NCI-H226 (cell line): ENCODE measurements around the gene PDE3B.
"Not testable (repeated sequence)": the region's sequence is repeated elsewhere in the genome, so short reads cannot be mapped to it uniquely, and the experiment has no call there.

Experiments used
- DNase-seq: peaks from one replicate; pipeline ENCODE4 v3.0.0-alpha.2; 2015

PDE3B gene

GRCh38 chr11:14643697-14644225 lies at the start of gene PDE3B:
PDE3B (plus strand) TSS chr11:14643804; CDS start chr11:14644076, 272 bp downstream.
- DNase-seq: no peak

GRCh38 chr11:14595261-14595660 lies 48.3 kb upstream of the PDE3B start:
- DNase-seq: not testable (repeated sequence)

GRCh38 chr11:14607713-14608112 lies 35.9 kb upstream of the PDE3B start:
- no peak for DNase-seq

GRCh38 chr11:14609902-14610301 lies 33.7 kb upstream of the PDE3B start:
- DNase-seq: no peak

GRCh38 chr11:14611939-14612338 lies 31.7 kb upstream of the PDE3B start:
- DNase-seq: no peak

GRCh38 chr11:14612694-14613093 lies 30.9 kb upstream of the PDE3B start:
- no peak for DNase-seq

- no peak for DNase-seq
Measured at GRCh38 chr11:14614091-14614622, 29.4 kb upstream of the PDE3B start.

GRCh38 chr11:14617241-14618027 lies 26.2 kb upstream of the PDE3B start:
- no peak for DNase-seq

GRCh38 chr11:14618060-14618459 lies 25.5 kb upstream of the PDE3B start:
- DNase-seq: no peak

GRCh38 chr11:14619603-14620531 lies 23.7 kb upstream of the PDE3B start:
- no peak for DNase-seq

- DNase-seq: no peak
Measured at GRCh38 chr11:14622223-14622954, 21.2 kb upstream of the PDE3B start.

GRCh38 chr11:14623036-14623435 lies 20.6 kb upstream of the PDE3B start:
- DNase-seq: no peak

GRCh38 chr11:14625586-14626205 lies 17.9 kb upstream of the PDE3B start:
- no peak for DNase-seq

GRCh38 chr11:14626650-14627049 lies 17.0 kb upstream of the PDE3B start:
- DNase-seq: no peak

GRCh38 chr11:14633506-14634224 lies 9.9 kb upstream of the PDE3B start:
- not testable (repeated sequence) for DNase-seq

GRCh38 chr11:14634813-14635212 lies 8.8 kb upstream of the PDE3B start:
- DNase-seq: no peak

- DNase-seq: no peak
Measured at GRCh38 chr11:14635546-14635945, 8.1 kb upstream of the PDE3B start.

GRCh38 chr11:14636119-14636518 lies 7.5 kb upstream of the PDE3B start:
- no peak for DNase-seq

GRCh38 chr11:14637868-14638409 lies 5.7 kb upstream of the PDE3B start:
- DNase-seq: no peak

GRCh38 chr11:14638561-14638960 lies 5.0 kb upstream of the PDE3B start:
- DNase-seq: no peak

GRCh38 chr11:14641801-14642200 lies 1.8 kb upstream of the PDE3B start:
- DNase-seq: no peak
